Measurements from ENCODE around the gene PMM2. TPM values are rescaled to one million over a fixed set of nuclear protein-coding genes. Genes with fewer than 3 reads are reported as not detected.
"Not testable (repeated sequence)": the region's sequence is repeated elsewhere in the genome, so short reads cannot be mapped to it uniquely, and the experiment has no call there.

Gene PMM2
- 26.5 and 30.3 TPM in 2 replicates for total RNA-seq
- long read RNA-seq, transcript PMM2-201 (8 exons, 2,313 nt) = major isoform, 43 of 68 reads
- long read RNA-seq, partial matches to known transcripts = 4 of 68 reads
- long read RNA-seq, other reads (novel, unspliced or antisense) = 11 of 68 reads

- Mint-ChIP-seq H3K4me3 (ENCODE audit: low read depth) (peak within 1 kb of the TSS; percentile 94), H3K9me3 (ENCODE audit: low read depth) (no peaks in the 10 kb centered on the region), H3K36me3 (ENCODE audit: insufficient read depth) (peaks cover 4% of the 10 kb centered on the region), H3K4me1 (ENCODE audit: low read depth) (peaks cover 12% of the 10 kb centered on the region), H3K27me3 (no peaks in the 10 kb centered on the region), H3K27ac (peak within 1 kb of the TSS; percentile 94)
- no peak for TF ChIP-seq CTCF (IDR thresholded peaks at IDR 0.05; ENCODE audit: unreplicated experiment)
- DNase-seq (ENCODE audit: low spot score, unreplicated experiment) = peak; percentile 87
Observed at GRCh38 chr16:8797364-8798173, at the start of gene PMM2, which contains the start of gene TMEM186. Gene PMM2 (plus strand): TSS chr16:8797839. CDS start chr16:8797883, 44 bp downstream. Gene TMEM186 (minus strand): TSS chr16:8797639. CDS start chr16:8797614, 25 bp downstream.

GRCh38 chr16:8748944-8749343, 48.7 kb upstream of the PMM2 start:
- not testable (repeated sequence) for H3K27me3 Mint-ChIP-seq

GRCh38 chr16:8751481-8752311, 45.9 kb upstream of the PMM2 start:
- DNase-seq (ENCODE audit: low spot score, unreplicated experiment) = no peak
- H3K27ac Mint-ChIP-seq = no peak overlapping the region
- no peak for TF ChIP-seq CTCF (IDR thresholded peaks at IDR 0.05; ENCODE audit: unreplicated experiment)

More at GRCh38 chr16:8748944-8749343, 48.7 kb upstream of the PMM2 start:
- not testable (repeated sequence) for H3K4me3 Mint-ChIP-seq (ENCODE audit: low read depth); H3K4me1 Mint-ChIP-seq (ENCODE audit: low read depth); H3K9me3 Mint-ChIP-seq (ENCODE audit: low read depth); DNase-seq (ENCODE audit: low spot score, unreplicated experiment); H3K36me3 Mint-ChIP-seq (ENCODE audit: insufficient read depth); H3K27ac Mint-ChIP-seq

GRCh38 chr16:8752706-8753105, 44.9 kb upstream of the PMM2 start:
- Mint-ChIP-seq H3K27me3 (no peaks in the 10 kb centered on the region), H3K27ac (no peak overlapping the region), H3K36me3 (ENCODE audit: insufficient read depth) (peaks cover 5% of the 10 kb centered on the region), H3K4me3 (ENCODE audit: low read depth) (no peak overlapping the region), H3K4me1 (ENCODE audit: low read depth) (peaks cover 2% of the 10 kb centered on the region), H3K9me3 (ENCODE audit: low read depth) (no peaks in the 10 kb centered on the region)
- TF ChIP-seq CTCF (IDR thresholded peaks at IDR 0.05; ENCODE audit: unreplicated experiment) = no peak
- DNase-seq (ENCODE audit: low spot score, unreplicated experiment) = no peak

More at GRCh38 chr16:8751481-8752311, 45.9 kb upstream of the PMM2 start:
- Mint-ChIP-seq H3K36me3 (ENCODE audit: insufficient read depth) (peaks cover 5% of the 10 kb centered on the region), H3K4me3 (ENCODE audit: low read depth) (no peak overlapping the region), H3K4me1 (ENCODE audit: low read depth) (peaks cover 2% of the 10 kb centered on the region), H3K9me3 (ENCODE audit: low read depth) (no peaks in the 10 kb centered on the region), H3K27me3 (no peaks in the 10 kb centered on the region)

GRCh38 chr16:8753416-8754054, 44.1 kb upstream of the PMM2 start:
- no peak for DNase-seq (ENCODE audit: low spot score, unreplicated experiment)
- no peak overlapping the region for H3K27ac Mint-ChIP-seq
- no peak overlapping the region for H3K4me3 Mint-ChIP-seq (ENCODE audit: low read depth)
- no peak for TF ChIP-seq CTCF (IDR thresholded peaks at IDR 0.05; ENCODE audit: unreplicated experiment)
- peaks cover 2% of the 10 kb centered on the region for H3K4me1 Mint-ChIP-seq (ENCODE audit: low read depth)
- H3K36me3 Mint-ChIP-seq (ENCODE audit: insufficient read depth) = peaks cover 5% of the 10 kb centered on the region
- H3K27me3 Mint-ChIP-seq = no peaks in the 10 kb centered on the region
- H3K9me3 Mint-ChIP-seq (ENCODE audit: low read depth) = no peaks in the 10 kb centered on the region
